ENCODE data around the gene FTHL17. TPM values are rescaled to one million over a fixed set of nuclear protein-coding genes. Genes with fewer than 3 reads are reported as not detected.
A peak's percentile ranks its signal among the peaks of the same experiment; 100 is the strongest.

FTHL17 gene
- total RNA-seq, 2 donors from 2014 or later: not detected

DNA sequence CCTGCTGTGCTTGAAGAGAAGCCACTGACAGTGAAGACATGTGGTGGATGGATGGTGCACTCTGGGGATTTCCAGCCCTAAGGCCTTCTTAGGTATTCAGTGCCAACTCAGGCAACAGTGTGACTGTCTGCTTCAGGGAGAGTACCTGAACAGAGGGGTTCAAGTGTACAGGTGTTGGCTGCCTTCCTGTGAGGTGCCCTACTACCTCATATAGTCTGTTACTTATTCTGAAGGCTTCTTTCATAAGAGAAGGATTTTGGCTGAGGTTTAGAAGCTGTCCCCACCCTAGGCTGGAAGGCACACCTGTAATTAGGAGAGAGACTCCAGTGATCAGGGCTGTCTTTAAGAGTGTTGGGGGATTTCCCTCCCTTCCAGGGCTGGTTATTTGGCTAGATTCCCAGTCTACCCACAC, 1.8 kb downstream of the FTHL17 start:
- no peaks in the 10 kb centered on the region for H3K9me3 ChIP-seq (ENCODE audit: control insufficient read depth, low read length, poor library complexity, severe bottlenecking)
- DNase-seq (no peak), ATAC-seq (peak; percentile 90)
- H3K27ac Mint-ChIP-seq: peak overlapping the region; percentile 45
- H3K36me3 Mint-ChIP-seq (ENCODE audit: low read depth): no peaks in the 10 kb centered on the region
- no peak overlapping the region for H3K4me3 Mint-ChIP-seq
- no peaks in the 10 kb centered on the region for H3K4me1 Mint-ChIP-seq
- H3K27me3 Mint-ChIP-seq: no peaks in the 10 kb centered on the region

DNA sequence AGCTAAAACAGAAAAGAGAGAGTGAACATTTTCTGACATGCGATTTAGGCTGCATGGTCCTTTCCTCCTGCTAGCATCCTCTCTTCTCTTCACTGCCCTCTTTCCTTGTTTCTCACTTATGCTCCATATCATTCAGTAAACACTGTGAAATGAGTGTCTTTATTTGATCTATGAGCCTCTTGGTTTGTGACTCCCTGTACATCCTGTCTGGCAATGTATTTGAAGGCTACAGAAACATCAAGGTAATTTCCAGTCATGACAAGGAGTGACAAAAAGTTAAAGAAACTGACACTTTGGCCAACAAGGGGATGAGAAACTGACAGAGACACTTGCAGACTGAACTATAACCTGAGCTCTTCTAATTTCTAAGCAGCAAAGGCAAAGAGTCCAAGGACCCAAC, 8.7 kb downstream of the FTHL17 start:
- H3K4me1 Mint-ChIP-seq: no peaks in the 10 kb centered on the region
- no peaks in the 10 kb centered on the region for H3K9me3 ChIP-seq (ENCODE audit: control insufficient read depth, low read length, poor library complexity, severe bottlenecking)
- no peak overlapping the region for H3K4me3 Mint-ChIP-seq
- ATAC-seq (no peak), DNase-seq (no peak)
- H3K27me3 Mint-ChIP-seq: no peaks in the 10 kb centered on the region
- H3K36me3 Mint-ChIP-seq (ENCODE audit: low read depth): no peaks in the 10 kb centered on the region
- H3K27ac Mint-ChIP-seq: no peak overlapping the region

DNA sequence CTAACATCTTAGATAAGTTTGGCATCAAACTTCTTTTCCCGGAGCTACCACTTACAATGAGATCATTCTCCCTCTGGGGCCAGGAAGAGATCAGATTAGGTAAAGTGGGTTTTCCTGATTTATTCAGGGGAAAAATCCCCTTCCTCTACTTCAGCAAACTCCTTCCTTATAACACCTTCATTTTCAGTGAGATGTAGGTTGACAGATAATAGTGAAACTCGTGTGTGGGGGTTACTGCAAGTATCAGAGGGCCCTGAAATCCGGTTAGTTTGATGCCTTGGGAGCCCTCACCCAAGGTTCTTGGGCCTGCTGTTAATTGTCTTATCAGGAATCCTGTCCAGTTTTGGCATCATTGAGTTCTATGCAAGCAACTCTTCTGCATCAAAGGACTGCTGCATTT, 10.8 kb downstream of the FTHL17 start:
- Mint-ChIP-seq H3K4me1 (no peaks in the 10 kb centered on the region), H3K27ac (no peak overlapping the region), H3K4me3 (no peak overlapping the region), H3K36me3 (ENCODE audit: low read depth) (no peaks in the 10 kb centered on the region), H3K27me3 (no peaks in the 10 kb centered on the region)
- no peaks in the 10 kb centered on the region for H3K9me3 ChIP-seq (ENCODE audit: control insufficient read depth, low read length, poor library complexity, severe bottlenecking)
- DNase-seq (no peak), ATAC-seq (no peak)

DNA sequence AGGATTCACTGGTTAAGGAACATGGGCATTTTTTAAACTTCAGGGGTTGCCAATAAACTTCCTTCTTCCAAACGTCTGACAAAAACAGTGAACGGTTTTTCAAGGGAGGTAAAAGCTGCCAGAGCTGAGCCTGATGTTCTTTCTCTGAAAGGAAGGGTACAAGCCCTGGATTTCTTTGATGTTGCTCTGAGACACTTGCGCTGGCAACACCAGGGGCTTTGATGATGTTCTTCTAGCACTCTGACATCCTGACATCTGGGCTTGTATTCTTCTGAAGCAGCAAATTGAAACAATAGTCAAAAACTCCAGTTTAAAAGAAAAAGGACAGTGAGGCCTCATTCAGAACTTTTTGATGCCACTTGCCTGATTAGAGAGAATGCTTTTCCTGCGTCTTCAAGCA, 11.8 kb downstream of the FTHL17 start:
- H3K9me3 ChIP-seq (ENCODE audit: control insufficient read depth, low read length, poor library complexity, severe bottlenecking): no peaks in the 10 kb centered on the region
- Mint-ChIP-seq H3K36me3 (ENCODE audit: low read depth) (no peaks in the 10 kb centered on the region), H3K4me3 (no peak overlapping the region), H3K27me3 (no peaks in the 10 kb centered on the region), H3K4me1 (no peaks in the 10 kb centered on the region), H3K27ac (no peak overlapping the region)
- no peak for ATAC-seq
- no peak for DNase-seq

DNA sequence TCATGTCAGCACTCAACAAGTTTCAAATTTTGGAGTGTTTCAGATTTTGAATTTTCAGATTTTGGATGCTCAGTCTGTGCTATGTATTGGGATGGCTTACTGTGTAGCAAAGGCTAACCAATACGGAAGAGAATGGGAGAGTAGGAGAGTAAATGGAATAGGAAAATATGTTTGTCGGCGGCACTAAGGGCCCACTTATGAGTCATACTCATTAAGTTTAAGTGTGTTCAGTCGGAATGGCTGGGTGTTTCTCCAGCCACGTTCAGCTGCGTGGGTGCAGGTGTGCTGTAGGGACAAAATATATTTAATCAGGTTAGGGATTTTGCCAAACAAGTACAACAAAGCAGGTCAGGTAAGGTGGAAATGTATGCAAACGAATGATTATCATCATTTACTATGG, 13.6 kb downstream of the FTHL17 start:
- DNase-seq (no peak), ATAC-seq (no peak)
- Mint-ChIP-seq H3K36me3 (ENCODE audit: low read depth) (no peaks in the 10 kb centered on the region), H3K27ac (no peak overlapping the region), H3K27me3 (no peaks in the 10 kb centered on the region), H3K4me1 (no peaks in the 10 kb centered on the region), H3K4me3 (no peak overlapping the region)
- H3K9me3 ChIP-seq (ENCODE audit: control insufficient read depth, low read length, poor library complexity, severe bottlenecking): no peaks in the 10 kb centered on the region

DNA sequence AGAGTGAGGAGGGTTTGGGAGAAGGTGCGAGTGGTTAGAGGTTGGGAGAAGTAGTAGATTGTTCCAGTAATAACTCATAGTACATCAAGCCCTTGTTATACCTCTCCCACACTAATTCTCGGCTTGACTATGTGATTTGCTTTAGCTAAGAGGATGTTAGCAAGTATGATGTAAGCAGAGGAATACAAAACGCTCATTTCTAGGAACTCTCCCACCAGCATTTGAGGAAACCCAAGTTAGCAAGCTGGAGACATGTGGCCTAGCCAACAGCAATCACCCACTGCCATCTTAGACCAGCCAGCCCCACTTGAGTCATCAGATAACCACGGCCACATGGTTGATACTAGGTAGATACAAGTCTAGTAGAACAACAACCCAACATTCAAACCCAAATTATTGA, 14.2 kb downstream of the FTHL17 start:
- Mint-ChIP-seq H3K4me1 (no peaks in the 10 kb centered on the region), H3K4me3 (no peak overlapping the region), H3K36me3 (ENCODE audit: low read depth) (no peaks in the 10 kb centered on the region), H3K27ac (no peak overlapping the region), H3K27me3 (no peaks in the 10 kb centered on the region)
- no peak for ATAC-seq
- no peak for DNase-seq
- no peaks in the 10 kb centered on the region for H3K9me3 ChIP-seq (ENCODE audit: control insufficient read depth, low read length, poor library complexity, severe bottlenecking)

DNA sequence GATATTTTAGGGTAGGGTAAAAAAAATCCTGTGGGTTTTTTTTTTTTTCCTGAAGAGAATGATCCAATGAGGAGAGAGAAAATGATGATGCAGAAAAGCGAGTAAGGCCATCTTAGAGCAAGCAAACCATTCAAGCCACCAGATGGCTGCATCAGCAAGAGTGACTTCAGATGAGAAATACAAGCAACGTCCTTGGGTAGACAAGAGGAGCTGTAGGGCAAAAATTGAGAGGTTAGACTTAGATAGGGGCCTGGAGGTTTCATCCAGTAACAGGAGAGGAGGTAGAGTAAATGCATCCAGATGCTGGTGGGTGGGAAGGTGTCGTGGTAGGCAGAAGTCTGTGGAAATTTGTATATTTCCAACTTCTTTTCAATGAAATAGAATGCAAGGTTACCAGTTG, 14.6 kb downstream of the FTHL17 start:
- no peak for ATAC-seq
- no peaks in the 10 kb centered on the region for H3K9me3 ChIP-seq (ENCODE audit: control insufficient read depth, low read length, poor library complexity, severe bottlenecking)
- H3K4me3 Mint-ChIP-seq: no peak overlapping the region
- no peak overlapping the region for H3K27ac Mint-ChIP-seq
- no peaks in the 10 kb centered on the region for H3K36me3 Mint-ChIP-seq (ENCODE audit: low read depth)
- H3K4me1 Mint-ChIP-seq: no peaks in the 10 kb centered on the region
- no peaks in the 10 kb centered on the region for H3K27me3 Mint-ChIP-seq
- DNase-seq: no peak

DNA sequence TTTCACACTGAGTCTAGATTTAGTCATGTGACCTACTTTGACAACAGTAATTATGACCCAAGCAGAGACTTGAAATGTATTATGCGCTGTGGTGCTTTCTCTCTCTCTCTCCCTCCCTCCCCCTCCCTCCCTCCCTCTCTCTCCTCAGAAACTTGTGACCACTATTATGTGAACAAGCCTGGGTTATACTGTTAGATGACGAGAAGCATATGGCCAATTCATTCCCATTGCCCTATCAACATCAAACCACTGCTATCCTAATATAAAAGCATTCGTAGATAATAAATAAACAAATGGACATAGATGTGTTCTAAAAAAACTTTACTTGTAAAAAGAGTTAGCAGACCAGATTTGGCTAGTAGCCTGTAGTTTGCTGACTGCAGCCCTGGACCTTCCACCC, 18.2 kb downstream of the FTHL17 start:
- no peaks in the 10 kb centered on the region for H3K9me3 ChIP-seq (ENCODE audit: control insufficient read depth, low read length, poor library complexity, severe bottlenecking)
- Mint-ChIP-seq H3K4me3 (no peak overlapping the region), H3K27ac (no peak overlapping the region), H3K4me1 (no peaks in the 10 kb centered on the region), H3K36me3 (ENCODE audit: low read depth) (no peaks in the 10 kb centered on the region), H3K27me3 (peaks cover 5% of the 10 kb centered on the region)
- DNase-seq: no peak
- ATAC-seq: no peak

DNA sequence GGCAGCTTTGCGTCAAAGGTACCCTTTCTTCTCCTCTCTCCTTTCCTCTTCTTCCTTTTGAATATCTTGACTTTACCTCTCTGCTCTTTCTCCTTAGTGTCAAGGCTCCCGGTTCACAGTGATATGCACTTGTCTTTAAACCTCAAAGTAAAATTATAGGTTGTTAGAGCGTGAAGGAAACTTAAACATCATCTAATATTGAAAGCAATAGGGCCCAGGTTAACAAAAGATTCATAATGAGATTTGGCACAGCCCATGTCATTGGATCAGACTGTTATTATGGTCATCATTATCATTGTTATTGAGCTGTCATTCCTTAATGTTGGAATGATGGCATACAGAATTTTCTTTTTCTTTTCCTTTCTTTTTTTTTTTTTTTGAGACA, 32.5 kb downstream of the FTHL17 start:
- ATAC-seq (no peak), DNase-seq (no peak)
- Mint-ChIP-seq H3K27me3 (no peaks in the 10 kb centered on the region), H3K27ac (no peak overlapping the region), H3K4me3 (no peak overlapping the region), H3K36me3 (ENCODE audit: low read depth) (no peaks in the 10 kb centered on the region), H3K4me1 (peaks cover 2% of the 10 kb centered on the region)
- H3K9me3 ChIP-seq (ENCODE audit: control insufficient read depth, low read length, poor library complexity, severe bottlenecking): no peaks in the 10 kb centered on the region

DNA sequence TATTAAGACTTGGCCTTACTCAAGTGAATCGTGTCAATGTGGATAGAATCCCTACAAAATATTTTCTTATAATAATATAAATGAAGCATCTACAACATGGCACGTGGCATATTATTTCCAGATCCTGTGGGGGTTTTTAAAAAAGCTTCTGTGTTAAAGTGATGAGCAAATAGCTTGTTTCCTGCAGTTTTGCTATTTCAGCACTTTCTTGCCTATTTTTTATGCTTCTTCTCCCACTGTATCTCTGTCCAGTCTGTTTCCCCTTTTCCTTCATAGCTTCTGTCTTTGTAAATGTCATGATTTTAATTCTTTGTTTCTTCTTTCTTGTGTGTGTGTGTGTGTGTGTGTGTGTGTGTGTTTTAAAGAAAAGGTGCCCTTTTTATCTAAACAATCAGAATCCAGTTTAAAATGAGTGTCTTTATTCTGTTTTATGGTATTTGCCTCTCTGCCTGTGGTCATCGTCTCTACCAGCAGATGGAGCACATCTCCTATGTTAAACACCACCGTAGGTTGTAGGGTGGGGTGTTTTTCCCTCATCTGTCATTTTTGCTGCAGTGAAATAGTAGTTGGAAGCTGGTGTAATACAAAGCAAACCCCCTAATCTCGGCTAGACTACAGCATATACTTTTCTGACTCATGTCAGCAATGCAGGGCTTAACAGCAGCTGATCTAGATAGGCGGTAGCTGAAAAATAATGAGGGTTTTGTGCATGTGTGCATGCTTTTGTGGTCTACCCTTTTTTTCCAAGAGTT, 33.1 kb downstream of the FTHL17 start:
- Mint-ChIP-seq H3K4me3 (no peak overlapping the region), H3K36me3 (ENCODE audit: low read depth) (no peaks in the 10 kb centered on the region), H3K27me3 (no peaks in the 10 kb centered on the region), H3K27ac (no peak overlapping the region), H3K4me1 (peaks cover 2% of the 10 kb centered on the region)
- ATAC-seq (peak; percentile 32), DNase-seq (no peak)
- no peaks in the 10 kb centered on the region for H3K9me3 ChIP-seq (ENCODE audit: control insufficient read depth, low read length, poor library complexity, severe bottlenecking)

DNA sequence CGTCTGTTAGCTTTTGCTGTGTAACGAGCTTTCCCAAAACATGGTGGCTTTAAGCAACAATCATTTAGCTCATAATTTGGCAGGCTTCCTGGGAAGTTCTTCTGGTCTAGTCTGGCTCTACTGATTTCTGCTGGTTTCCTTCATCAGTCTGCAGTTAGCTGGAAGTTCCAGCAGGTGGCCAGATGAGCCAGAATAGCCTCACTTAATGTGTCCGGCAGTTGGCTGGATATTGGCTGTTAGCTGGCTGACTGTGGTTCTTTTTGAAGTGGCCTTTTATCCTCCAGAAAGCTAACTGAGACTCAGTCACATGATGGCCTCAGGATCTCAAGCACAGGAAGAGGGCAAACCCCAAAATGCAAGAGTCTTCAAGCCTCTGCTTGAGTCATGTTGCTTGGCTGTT, 34.9 kb downstream of the FTHL17 start:
- DNase-seq: no peak
- no peak for ATAC-seq
- Mint-ChIP-seq H3K27ac (no peak overlapping the region), H3K36me3 (ENCODE audit: low read depth) (no peaks in the 10 kb centered on the region), H3K4me1 (peaks cover 2% of the 10 kb centered on the region), H3K4me3 (no peak overlapping the region), H3K27me3 (no peaks in the 10 kb centered on the region)
- no peaks in the 10 kb centered on the region for H3K9me3 ChIP-seq (ENCODE audit: control insufficient read depth, low read length, poor library complexity, severe bottlenecking)

DNA sequence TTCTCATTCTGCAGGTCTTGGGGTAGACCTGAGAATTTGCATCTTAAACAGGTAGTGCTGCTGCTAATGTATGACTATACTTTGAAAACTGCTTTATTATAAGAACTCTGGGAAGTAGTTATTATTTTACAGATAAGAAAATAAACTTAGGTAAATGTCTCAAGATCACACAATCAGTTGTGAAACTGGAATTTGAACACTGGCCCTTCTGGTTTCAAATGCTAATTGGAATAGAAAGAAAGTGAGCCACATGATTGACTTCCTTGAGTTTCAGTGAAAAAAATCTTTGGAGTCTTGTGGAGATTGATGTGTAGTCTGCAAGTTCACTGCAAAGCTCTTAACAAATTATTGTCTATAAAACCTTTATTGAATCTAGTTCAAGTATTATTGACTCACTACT, 44.5 kb downstream of the FTHL17 start:
- H3K4me3 Mint-ChIP-seq: no peak overlapping the region
- H3K36me3 Mint-ChIP-seq (ENCODE audit: low read depth): no peaks in the 10 kb centered on the region
- H3K27ac Mint-ChIP-seq: no peak overlapping the region

DNA sequence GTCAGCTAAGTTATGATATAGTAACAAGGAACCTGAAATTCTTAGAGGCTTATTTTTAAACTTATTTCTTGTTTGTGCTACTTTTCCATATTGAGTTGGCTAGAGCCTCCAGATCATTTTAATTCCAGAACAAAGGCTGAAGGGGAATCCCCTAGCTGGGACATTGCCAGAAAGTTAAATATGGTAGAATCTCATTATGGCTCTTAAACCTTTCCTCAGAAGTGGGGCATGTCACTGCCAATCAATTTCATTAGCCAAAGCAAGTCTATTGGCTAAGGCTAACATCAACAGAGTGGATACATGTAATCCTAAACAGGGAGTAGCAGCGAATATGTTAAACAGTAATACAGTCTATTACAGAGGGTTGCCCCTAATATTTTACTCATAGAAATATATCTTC, 47.0 kb downstream of the FTHL17 start:
- H3K9me3 ChIP-seq (ENCODE audit: control insufficient read depth, low read length, poor library complexity, severe bottlenecking): no peaks in the 10 kb centered on the region
- H3K4me3 Mint-ChIP-seq: no peak overlapping the region

More for the DNA sequence above, 44.5 kb downstream of the FTHL17 start:
- no peak for ATAC-seq
- no peaks in the 10 kb centered on the region for H3K9me3 ChIP-seq (ENCODE audit: control insufficient read depth, low read length, poor library complexity, severe bottlenecking)
- peaks cover 9% of the 10 kb centered on the region for H3K27me3 Mint-ChIP-seq
- no peak for DNase-seq
- peaks cover 2% of the 10 kb centered on the region for H3K4me1 Mint-ChIP-seq

DNA sequence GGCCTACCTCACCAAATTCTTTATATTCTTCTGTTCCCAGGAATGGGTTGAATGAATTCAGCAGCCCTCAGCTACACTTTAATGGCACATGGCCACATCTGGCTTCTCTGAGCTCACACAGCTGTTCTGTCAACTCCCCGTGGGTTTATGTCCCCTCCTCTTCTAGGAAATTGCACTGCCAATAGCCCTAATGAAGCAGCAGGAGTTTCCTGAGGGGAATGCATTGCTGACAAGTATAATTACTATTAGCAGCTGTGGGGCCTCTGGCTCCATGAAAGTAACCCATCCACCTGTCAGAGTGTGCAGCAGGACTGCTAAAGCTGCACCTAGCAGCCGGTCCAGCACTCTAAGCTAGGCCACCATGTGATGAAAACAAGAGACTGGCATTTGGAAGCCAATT, 50.3 kb downstream of the FTHL17 start:
- DNase-seq (no peak), ATAC-seq (no peak)
- Mint-ChIP-seq H3K36me3 (ENCODE audit: low read depth) (no peaks in the 10 kb centered on the region), H3K4me3 (no peak overlapping the region), H3K4me1 (no peaks in the 10 kb centered on the region), H3K27me3 (no peaks in the 10 kb centered on the region), H3K27ac (no peak overlapping the region)
- no peaks in the 10 kb centered on the region for H3K9me3 ChIP-seq (ENCODE audit: control insufficient read depth, low read length, poor library complexity, severe bottlenecking)

More for the DNA sequence above, 47.0 kb downstream of the FTHL17 start:
- no peak for DNase-seq
- H3K4me1 Mint-ChIP-seq: peaks cover 2% of the 10 kb centered on the region
- no peak overlapping the region for H3K27ac Mint-ChIP-seq
- H3K36me3 Mint-ChIP-seq (ENCODE audit: low read depth): no peaks in the 10 kb centered on the region
- H3K27me3 Mint-ChIP-seq: peaks cover 9% of the 10 kb centered on the region
- no peak for ATAC-seq

Measured in T-helper 17 cell (primary cell).